ENCODE measurements around the gene TOR4A.

DNA sequence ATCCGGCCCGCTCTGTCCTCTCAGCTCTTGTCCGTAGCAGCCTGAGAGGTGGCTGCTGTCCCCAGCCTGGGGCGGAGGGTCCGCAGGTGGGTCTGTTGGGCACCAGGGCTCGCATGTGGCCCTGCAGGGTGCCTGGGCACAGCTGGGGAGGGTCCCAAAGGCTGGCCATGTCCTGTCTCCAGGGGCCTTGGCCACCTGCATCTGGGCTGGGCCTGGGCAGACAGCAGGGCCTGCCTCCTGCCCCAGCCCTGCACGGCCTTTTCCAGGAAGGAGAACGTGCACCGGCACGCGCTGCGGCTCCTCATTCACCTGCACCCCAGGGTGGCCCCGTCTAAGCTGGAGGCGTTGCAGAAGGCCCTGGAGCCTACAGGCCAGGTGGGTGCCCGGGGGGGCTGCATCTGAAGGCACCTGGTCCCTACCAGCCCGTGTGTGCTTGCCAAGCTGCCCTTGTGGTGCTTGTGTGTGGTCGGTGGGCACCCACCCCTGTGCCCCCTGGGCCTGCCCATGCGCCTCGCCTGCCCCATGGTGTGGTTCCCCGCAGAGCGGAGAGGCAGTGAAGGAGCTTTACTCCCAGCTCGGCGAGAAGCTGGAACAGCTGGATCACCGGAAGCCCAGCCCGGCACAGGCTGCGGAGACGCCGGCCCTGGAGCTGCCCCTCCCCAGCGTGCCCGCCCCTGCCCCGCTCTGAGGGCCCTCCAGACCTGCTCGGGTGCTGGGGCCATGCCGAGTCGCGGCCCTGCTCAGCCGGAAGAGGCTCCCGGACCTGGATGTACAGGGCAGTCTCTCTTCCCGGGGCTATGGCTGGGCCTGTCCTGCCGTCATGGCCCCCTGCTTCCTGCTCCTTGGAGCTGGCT is 5.1 kb upstream of the TOR4A start:
- TF ChIP-seq, protein P1, sequence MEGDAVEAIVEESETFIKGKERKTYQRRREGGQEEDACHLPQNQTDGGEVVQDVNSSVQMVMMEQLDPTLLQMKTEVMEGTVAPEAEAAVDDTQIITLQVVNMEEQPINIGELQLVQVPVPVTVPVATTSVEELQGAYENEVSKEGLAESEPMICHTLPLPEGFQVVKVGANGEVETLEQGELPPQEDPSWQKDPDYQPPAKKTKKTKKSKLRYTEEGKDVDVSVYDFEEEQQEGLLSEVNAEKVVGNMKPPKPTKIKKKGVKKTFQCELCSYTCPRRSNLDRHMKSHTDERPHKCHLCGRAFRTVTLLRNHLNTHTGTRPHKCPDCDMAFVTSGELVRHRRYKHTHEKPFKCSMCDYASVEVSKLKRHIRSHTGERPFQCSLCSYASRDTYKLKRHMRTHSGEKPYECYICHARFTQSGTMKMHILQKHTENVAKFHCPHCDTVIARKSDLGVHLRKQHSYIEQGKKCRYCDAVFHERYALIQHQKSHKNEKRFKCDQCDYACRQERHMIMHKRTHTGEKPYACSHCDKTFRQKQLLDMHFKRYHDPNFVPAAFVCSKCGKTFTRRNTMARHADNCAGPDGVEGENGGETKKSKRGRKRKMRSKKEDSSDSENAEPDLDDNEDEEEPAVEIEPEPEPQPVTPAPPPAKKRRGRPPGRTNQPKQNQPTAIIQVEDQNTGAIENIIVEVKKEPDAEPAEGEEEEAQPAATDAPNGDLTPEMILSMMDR (conservative IDR thresholded peaks at IDR 0.05; ENCODE audit: low read depth, low read length): no peak
- TF ChIP-seq EZH2 (IDR thresholded peaks at IDR 0.05; ENCODE audit: low read length, unreplicated experiment): no peak
- TF ChIP-seq EZH2phosphoT487 (IDR thresholded peaks at IDR 0.05; ENCODE audit: borderline replicate concordance, low read length): no peak
